HL-60/S4 (cell line): ENCODE results near the gene GAD2.
"Not testable (repeated sequence)": the region's sequence is repeated elsewhere in the genome, so short reads cannot be mapped to it uniquely, and the experiment has no call there.

Source experiments
- in situ Hi-C: fragments of 300-500 bp; cut with MboI; formaldehyde crosslinking; loops from 2 replicates; pipeline ENCODE4 v1.14.3; 2022; ENCODE audit warnings: low sequenced_read_pairs

The GAD2 gene

GRCh38 chr10:26314265-26315013 lies 97.9 kb downstream of the GAD2 start:
- in situ Hi-C loops, result no loop called here

GRCh38 chr10:26318672-26319071 lies 102.1 kb downstream of the GAD2 start:
- in situ Hi-C loops, result no loop called here

- in situ Hi-C loops, result no loop called here
These were observed 106.6 kb downstream of the GAD2 start for GRCh38 chr10:26323219-26323618.

GRCh38 chr10:26326851-26327250 lies 110.3 kb downstream of the GAD2 start:
- in situ Hi-C loops, result no loop called here

- in situ Hi-C loops, result no loop called here
These were observed 111.2 kb downstream of the GAD2 start for GRCh38 chr10:26327811-26328210.

- in situ Hi-C loops, result loop anchor here (10.0 kb wide), 1 partner anchor 533 kb away; the partner anchor contains the start of gene ABI1
These were observed 114.8 kb downstream of the GAD2 start for GRCh38 chr10:26331371-26331770.

- in situ Hi-C loops, result loop anchor here (10.0 kb wide), 1 partner anchor 530 kb away; the partner anchor contains the start of gene ABI1
These were observed 117.8 kb downstream of the GAD2 start for GRCh38 chr10:26334232-26334931.

GRCh38 chr10:26334932-26335573 lies 118.5 kb downstream of the GAD2 start:
- in situ Hi-C loops, result loop anchor here (5.0 to 10.0 kb wide), 2 partner anchors 222 to 530 kb away; partner anchors contain the start of gene ABI1

GRCh38 chr10:26335574-26336093 lies 119.1 kb downstream of the GAD2 start:
- in situ Hi-C loops, result loop anchor here (5.0 to 10.0 kb wide), 2 partner anchors 222 to 529 kb away; partner anchors contain the start of gene ABI1

- in situ Hi-C loops, result loop anchor here (5.0 to 10.0 kb wide), 2 partner anchors 220 to 528 kb away; partner anchors contain the start of gene ABI1
These were observed 120.4 kb downstream of the GAD2 start for GRCh38 chr10:26336979-26337378.

GRCh38 chr10:26341701-26342100 lies 125.1 kb downstream of the GAD2 start:
- in situ Hi-C loops, result no loop called here

- in situ Hi-C loops, result not testable (repeated sequence)
These were observed 132.3 kb downstream of the GAD2 start for GRCh38 chr10:26348821-26349417.
